GM10266 (cell line): ENCODE data around the gene GIGYF2.

Experiments used
- DNase-seq: peaks from one replicate; pipeline ENCODE4 v3.0.0; 2012; ENCODE audit errors: extremely low spot score
- CTCF ChIP-seq: IDR thresholded peaks from 2 replicates; pipeline ENCODE4 v1.5.1; 2012; ENCODE audit warnings: mild to moderate bottlenecking, low read depth; ENCODE audit not compliant: control insufficient read depth, insufficient read depth; ENCODE audit errors: missing control alignments

Gene GIGYF2

GRCh38 chr2:232874677-232875223 is 177.6 kb downstream of the GIGYF2 start:
- TF ChIP-seq CTCF: no peak

GRCh38 chr2:232875256-232876121 is 178.4 kb downstream of the GIGYF2 start:
- no peak for TF ChIP-seq CTCF
- DNase-seq: peak; percentile 57

More at GRCh38 chr2:232874677-232875223, 177.6 kb downstream of the GIGYF2 start:
- DNase-seq: no peak

- peak; percentile 72 for DNase-seq
These were observed 179.2 kb downstream of the GIGYF2 start for GRCh38 chr2:232876161-232876977.

GRCh38 chr2:232876978-232877441 is 179.9 kb downstream of the GIGYF2 start:
- no peak for DNase-seq
- TF ChIP-seq CTCF: no peak

More at GRCh38 chr2:232876161-232876977, 179.2 kb downstream of the GIGYF2 start:
- peak; percentile 40 for TF ChIP-seq CTCF

GRCh38 chr2:232877940-232878511 is 180.9 kb downstream of the GIGYF2 start:
- no peak for DNase-seq
- TF ChIP-seq CTCF: no peak

- no peak for DNase-seq
- TF ChIP-seq CTCF: no peak
These were observed 181.9 kb downstream of the GIGYF2 start for GRCh38 chr2:232878855-232879617.
